Left ventricle myocardium inferior (tissue), 1 donor: ENCODE results near the gene HECW1. TPM values are rescaled to one million over a fixed set of nuclear protein-coding genes. Genes with fewer than 3 reads are reported as not detected.

Experiments
- DNase-seq: peaks from one replicate; pipeline ENCODE4 v3.0.0-alpha.2; 2020
- H3K27ac ChIP-seq: fragments of 200-600 bp; replicated peaks from 2 replicates; pipeline ENCODE4 v1.8.0; 2021
- H3K27me3 ChIP-seq: fragments of 200-600 bp; 2 replicates; pipeline ENCODE4 v1.8.0; 2021; ENCODE audit warnings: low read depth
- H3K36me3 ChIP-seq: fragments of 200-600 bp; 2 replicates; pipeline ENCODE4 v1.8.0; 2021
- H3K4me1 ChIP-seq: fragments of 200-600 bp; 2 replicates; pipeline ENCODE4 v1.8.0; 2021
- H3K4me3 ChIP-seq: fragments of 200-600 bp; 2 replicates; pipeline ENCODE4 v1.8.0; 2021; ENCODE audit warnings: mild to moderate bottlenecking, moderate library complexity
- H3K9me3 ChIP-seq: fragments of 200-600 bp; replicated peaks from 2 replicates; pipeline ENCODE4 v1.8.0; 2021
- CTCF ChIP-seq: fragments of 200-600 bp; IDR thresholded peaks from 2 replicates; pipeline ENCODE4 v1.8.0; 2021; ENCODE audit warnings: antibody characterized with exemption, mild to moderate bottlenecking, borderline replicate concordance
- intact Hi-C: fragments of 100-400 bp; cut with micrococcal nuclease; formaldehyde crosslinking; loops from one replicate; pipeline ENCODE4 v1.11.0; 2022
- total RNA-seq: library from RNA; stranded (reverse); fragmentation: NEBNext Ultra II Directional; extraction: Animal tissue kit (Norgen Biotek cat#: 25700); gene quantifications from one replicate; pipeline ENCODE4 v1.2.1, GENCODE V29; 2021
- donor health status: DM: no; HTN: yes; CAD: no; lungs with severe emphysema.

HECW1 gene
- total RNA-seq, 1 donor from 2014 or later, result not detected

GRCh38 chr7:43317075-43317474 is 204.6 kb downstream of the HECW1 start:
- no peaks in the 10 kb centered on the region for H3K9me3 ChIP-seq
- no peaks in the 10 kb centered on the region for H3K36me3 ChIP-seq
- H3K27ac ChIP-seq, result no peak overlapping the region
- no peak overlapping the region for H3K4me3 ChIP-seq
- intact Hi-C loops, result no loop called here
- H3K4me1 ChIP-seq, result no peaks in the 10 kb centered on the region
- H3K27me3 ChIP-seq, result peaks cover 11% of the 10 kb centered on the region
- no peak for DNase-seq
- no peak for TF ChIP-seq CTCF

GRCh38 chr7:43318188-43318770 is 205.8 kb downstream of the HECW1 start:
- no peaks in the 10 kb centered on the region for H3K4me1 ChIP-seq
- H3K27me3 ChIP-seq, result peaks cover 11% of the 10 kb centered on the region
- H3K27ac ChIP-seq, result no peak overlapping the region
- H3K36me3 ChIP-seq, result no peaks in the 10 kb centered on the region
- TF ChIP-seq CTCF, result no peak
- H3K9me3 ChIP-seq, result no peaks in the 10 kb centered on the region
- intact Hi-C loops, result no loop called here
- no peak for DNase-seq
- no peak overlapping the region for H3K4me3 ChIP-seq

- Histone ChIP-seq H3K4me3 (no peak overlapping the region), H3K27ac (no peak overlapping the region), H3K9me3 (no peaks in the 10 kb centered on the region), H3K4me1 (no peaks in the 10 kb centered on the region), H3K36me3 (no peaks in the 10 kb centered on the region), H3K27me3 (peaks cover 19% of the 10 kb centered on the region)
- TF ChIP-seq CTCF, result no peak
- no peak for DNase-seq
- intact Hi-C loops, result no loop called here
These were observed 213.1 kb downstream of the HECW1 start for GRCh38 chr7:43325595-43325994.

GRCh38 chr7:43328336-43328735 is 215.9 kb downstream of the HECW1 start:
- Histone ChIP-seq H3K4me1 (no peaks in the 10 kb centered on the region), H3K9me3 (no peaks in the 10 kb centered on the region), H3K27me3 (peaks cover 19% of the 10 kb centered on the region), H3K4me3 (no peak overlapping the region), H3K36me3 (no peaks in the 10 kb centered on the region), H3K27ac (no peak overlapping the region)
- TF ChIP-seq CTCF, result no peak
- intact Hi-C loops, result no loop called here
- DNase-seq, result no peak

GRCh38 chr7:43328785-43329380 is 216.4 kb downstream of the HECW1 start:
- Histone ChIP-seq H3K27ac (no peak overlapping the region), H3K9me3 (no peaks in the 10 kb centered on the region), H3K36me3 (no peaks in the 10 kb centered on the region), H3K4me1 (no peaks in the 10 kb centered on the region), H3K4me3 (no peak overlapping the region), H3K27me3 (peaks cover 19% of the 10 kb centered on the region)
- intact Hi-C loops, result no loop called here
- TF ChIP-seq CTCF, result no peak
- no peak for DNase-seq
